HG03175 (cell line): ENCODE results near the gene SUSD3.

Experiments
- ATAC-seq: cut with Tn5 transposase; IDR thresholded peaks from one replicate; pipeline ENCODE4 v1.9.1; 2021; ENCODE audit warnings: mild to moderate bottlenecking, moderate library complexity; ENCODE audit not compliant: unreplicated experiment

The SUSD3 gene

DNA sequence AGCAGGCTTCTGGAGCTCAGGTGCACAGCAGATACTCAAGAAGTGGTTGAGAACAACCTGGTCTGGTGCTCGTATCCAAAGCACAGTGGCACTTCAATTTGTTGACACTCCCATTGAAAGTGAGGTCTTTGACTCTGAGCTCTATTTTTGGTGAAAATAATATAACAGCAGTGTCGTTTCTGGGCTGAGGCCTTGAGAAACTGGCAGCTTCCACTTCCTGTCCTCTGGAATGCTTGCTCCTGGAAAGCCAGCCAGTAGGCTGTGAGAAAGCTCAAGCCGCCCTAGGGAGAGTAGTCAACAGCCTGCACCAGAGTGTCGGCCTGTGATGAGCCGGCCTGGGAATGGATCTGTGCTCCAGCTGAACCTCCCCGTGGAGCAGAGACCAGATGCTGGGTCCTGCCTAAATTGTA is 6.8 kb upstream of the SUSD3 start:
- ATAC-seq: no peak

DNA sequence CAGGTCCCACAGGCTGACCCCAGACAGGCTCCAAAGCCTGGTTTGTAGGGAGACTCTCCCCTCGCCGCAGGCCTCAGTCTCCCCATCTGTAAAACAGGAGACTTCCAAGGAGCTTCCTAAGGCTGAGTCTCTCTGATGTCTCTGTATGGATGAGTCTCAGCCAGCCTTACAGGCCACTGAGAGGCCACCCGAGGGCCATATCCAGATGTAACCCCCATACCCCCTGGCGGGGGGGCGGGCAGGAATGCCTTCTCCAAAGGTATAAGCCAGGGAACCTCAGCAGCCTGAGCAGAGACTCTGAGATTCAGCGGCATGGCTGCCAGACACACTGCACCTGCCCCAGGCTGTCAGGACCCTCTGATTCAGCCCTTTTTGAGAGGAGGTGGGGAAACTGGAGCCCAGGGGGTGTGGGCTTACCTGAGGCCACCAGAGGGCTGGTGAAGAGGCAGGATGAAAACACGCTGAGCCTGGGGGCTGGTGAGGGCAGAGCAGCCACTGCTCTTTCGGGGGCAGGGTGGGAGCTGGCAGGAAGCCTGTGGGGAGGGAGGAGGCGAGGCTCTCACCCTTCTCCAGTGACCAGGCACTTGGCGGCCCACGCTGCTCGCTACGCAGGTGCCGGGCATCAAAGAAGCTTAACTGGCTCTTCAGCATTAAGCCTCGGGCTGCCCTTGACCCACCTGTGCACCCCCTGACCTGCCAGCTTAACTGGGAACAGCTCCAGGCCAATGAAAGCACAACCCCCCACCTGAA is 5.5 kb upstream of the SUSD3 start:
- ATAC-seq: no peak

DNA sequence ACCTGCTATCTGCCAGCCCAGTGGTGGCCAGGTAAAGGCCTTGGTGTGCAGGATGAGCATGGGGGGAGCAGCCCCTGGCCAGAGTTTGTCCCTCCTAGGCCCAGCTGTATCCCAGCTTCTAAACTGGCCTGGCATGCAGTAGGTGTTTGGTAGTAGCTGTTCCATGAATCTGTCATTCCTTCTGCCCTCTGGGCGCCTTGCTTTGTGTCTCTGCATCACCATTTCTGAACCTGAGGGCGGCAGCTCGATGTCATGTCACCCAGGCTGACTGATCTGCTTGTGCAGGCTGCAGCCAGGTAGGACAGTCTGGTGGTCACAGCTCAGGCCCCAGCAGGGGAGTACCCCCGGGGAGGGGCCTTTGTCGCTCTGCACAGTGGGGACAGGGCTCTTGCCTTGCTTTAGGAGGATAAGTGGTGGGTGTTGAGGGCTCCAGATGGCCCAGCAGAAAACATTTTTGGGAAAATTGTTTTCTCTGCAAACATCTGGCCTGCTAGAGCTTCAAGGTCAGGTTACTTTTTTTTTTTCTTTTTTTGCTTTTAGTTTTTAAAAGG is 4.6 kb upstream of the SUSD3 start:
- ATAC-seq: no peak

DNA sequence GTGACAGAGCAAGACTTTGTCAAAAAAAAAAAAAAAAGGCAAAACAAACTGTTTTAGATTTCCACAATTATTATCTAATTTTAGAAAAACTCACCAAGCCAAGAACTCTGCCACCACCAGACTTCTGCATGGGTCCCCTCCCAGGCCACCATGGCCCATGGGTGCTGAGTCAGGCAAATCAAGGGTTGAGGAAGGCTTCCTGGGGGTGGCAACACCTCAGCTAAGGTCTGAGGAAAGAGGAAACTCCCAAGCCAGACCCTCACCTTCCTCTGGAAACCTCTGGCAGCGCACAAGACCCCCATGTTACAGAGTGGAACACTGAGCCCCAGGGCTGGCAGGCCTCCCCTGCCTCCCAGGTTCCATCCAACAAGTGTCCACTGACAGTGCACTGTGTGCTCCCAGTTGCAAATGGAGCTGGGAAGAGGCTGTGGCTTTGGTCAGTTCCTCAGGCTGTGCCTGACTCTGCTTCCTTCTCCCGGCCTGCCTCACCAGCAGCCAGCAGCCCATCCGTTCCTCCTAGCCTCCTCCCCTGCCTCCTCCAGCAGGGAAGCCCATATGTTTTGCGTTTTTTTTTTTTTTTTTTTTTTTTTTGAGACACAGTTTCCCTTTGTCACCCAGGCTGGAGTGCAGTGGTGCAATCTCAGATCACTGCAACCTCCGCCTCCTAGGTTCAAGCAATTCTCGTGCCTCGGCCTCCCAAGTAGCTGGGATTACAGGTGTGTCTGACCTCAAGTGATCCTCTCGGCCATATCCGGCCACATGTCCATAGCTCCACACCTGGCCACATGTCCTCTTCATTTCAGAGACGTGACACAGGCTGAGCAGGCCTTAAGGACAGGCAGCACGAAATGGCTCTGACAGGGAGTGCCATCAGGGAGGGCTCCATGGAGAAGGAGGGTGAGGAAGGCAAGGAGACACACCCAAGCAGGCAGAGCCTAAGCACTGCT is 3.5 kb upstream of the SUSD3 start:
- no peak for ATAC-seq

DNA sequence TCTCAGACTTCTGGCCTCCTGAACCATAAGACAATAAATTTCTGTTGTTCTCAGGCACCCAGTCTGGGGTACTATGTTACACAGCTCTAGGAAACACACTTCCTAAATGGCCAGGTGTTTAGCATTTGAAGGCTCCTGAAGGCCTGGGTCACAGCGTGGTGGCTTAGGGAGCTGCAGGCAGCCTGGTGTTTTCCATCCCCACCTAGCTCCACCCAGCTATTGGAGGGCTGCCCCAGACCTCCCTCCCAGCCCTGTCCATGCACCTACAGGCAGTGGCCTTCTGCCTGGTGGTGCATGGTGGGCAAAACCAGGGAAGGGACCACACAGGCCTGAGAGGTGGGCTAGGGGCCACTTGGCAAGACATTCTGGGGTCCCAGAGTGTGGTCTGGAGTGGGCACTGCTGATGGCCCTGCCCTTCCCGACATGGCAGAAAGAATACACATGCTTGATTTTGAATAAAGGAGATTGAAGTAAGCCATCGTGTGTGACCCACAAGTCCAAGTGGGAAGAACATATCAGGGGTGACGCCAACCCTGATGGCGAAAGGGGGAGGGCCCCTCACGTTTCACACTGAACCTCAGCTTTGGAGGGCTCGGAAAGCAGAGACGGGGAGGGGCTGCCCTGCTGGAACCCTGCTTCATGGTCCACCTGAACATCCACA is 1.3 kb upstream of the SUSD3 start:
- no peak for ATAC-seq

DNA sequence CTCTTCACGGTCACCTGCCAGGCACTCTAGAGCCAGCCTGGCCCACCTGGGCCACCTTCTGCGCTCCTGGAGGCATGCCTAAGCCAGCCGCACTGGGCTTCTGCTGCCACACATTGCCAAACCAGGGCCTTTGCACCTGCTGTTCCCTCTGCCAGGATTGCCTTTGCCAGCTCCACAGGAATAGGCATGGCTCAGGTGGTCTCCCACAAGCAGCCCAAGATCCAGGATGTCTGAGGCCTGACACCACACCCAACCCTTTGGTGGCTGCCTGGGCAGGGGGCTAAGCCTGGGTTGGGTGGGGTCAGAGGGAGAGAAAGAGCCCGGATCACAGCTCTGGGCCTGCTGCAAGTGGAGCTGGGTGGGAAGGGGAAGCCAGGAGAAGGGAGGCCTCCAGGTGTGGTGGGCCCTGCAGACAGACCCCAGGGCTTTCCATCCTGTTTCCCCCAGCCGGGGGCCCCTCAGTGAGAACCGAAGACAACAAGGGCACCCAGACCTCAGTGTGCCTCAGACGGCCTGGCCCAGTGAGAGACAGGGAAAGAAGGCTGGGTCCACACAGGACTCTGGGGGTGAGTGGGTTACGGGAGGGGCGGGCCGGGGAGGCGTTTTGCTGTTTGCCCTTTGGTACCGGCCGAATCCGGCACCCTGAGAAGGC is 672 bp upstream of the SUSD3 start:
- peak; percentile 24 for ATAC-seq

DNA sequence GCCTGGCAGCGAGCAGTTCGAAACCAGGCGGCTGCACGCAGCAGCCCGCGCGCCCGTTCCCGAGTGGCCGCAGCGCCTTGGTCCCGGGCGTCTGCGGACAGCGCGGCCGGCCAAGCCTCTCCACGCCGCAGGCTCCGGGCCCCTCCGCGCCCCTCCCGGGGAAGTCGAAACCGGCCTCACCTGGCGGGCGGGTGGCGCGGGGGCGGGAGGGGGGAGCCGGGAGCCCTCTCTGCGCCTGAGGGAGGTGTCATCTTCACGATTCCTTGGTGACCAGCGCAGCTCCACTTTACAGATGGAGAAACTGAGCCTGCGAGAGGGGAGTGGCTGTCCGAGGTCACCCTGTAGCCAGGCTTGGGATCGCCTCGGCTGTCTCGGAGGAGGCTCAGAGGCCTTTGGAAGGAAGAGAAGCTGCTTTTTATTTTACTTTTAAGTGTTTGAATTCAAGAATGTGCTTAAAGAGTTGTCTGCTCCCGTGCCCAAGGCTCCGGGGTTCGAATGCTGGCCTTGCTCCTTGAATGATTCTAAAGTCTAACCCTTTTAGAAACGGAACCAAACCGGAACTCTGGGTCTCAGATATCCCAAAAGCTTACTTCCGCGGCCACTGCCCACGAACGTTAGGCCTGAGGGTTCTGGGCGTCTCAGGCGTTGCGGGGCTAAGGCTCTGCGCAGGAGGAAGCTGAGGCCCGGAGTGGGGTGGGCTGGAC is 662 bp downstream of the SUSD3 start:
- peak; percentile 15 for ATAC-seq

DNA sequence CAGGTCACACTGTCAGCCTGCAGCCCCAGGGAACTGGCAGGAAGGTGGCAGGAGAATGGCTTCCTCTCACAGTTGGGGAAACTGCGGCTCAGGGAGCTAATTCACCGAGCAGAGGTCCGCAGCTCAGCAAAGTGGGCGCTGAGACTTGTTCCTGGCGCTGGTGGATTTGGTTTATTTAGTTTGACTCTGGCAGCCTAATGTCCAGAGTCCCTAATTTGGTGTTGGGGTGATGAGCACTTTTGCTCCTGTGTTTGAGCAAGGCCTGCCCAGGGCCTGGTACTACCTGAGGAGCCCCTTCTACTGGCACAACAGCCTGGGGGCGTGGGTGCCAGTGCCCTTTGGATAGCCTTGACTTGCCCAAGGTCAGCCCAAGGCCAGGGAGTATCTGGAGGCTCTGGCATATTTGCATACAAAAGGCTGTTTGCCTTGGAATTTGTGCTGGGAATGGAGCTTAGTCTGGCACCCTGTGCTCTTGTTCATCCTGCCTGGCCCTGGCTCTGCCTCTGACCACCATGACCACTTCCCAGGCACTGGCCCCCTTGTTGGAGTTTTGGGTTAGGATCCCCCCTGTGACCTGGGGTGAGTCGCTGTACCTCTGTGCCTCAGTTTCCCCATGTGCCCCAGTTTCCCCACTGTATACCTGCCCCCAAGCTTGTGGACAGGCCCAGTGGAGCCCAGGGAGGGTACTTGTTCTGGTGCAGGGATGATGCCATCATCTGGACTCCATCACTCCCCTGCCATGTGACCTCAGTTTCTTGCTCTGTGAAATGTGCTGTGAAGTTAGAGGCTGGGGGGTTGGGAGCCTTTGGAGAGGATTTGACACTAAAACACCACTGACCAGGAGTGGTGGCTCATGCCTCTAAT is 1.4 kb downstream of the SUSD3 start:
- ATAC-seq: no peak

DNA sequence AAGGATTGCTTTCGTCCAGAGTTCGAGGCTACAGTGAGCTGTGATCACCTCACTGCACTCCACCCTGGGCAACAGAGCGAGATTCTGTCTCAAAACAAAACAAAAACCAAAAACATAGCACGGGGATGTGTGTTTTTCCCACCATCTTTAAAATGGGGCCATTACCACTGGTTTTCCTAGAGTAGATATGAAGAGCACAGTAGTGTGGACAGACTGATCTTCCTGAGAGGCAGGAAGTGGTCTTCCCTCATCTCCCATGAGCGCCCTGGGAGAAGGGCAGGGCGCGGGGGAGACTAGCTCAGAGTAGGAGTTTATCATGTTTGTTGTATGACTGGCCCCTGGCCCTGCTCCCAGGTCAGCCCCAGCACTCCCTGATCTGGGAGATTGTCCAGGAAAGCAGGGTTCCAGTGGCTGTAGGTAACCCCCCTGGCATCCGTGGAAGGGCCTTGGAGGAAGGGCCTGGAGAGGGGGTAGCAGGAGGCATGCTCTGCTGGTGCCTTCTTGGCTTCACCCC is 2.3 kb downstream of the SUSD3 start:
- ATAC-seq: no peak

DNA sequence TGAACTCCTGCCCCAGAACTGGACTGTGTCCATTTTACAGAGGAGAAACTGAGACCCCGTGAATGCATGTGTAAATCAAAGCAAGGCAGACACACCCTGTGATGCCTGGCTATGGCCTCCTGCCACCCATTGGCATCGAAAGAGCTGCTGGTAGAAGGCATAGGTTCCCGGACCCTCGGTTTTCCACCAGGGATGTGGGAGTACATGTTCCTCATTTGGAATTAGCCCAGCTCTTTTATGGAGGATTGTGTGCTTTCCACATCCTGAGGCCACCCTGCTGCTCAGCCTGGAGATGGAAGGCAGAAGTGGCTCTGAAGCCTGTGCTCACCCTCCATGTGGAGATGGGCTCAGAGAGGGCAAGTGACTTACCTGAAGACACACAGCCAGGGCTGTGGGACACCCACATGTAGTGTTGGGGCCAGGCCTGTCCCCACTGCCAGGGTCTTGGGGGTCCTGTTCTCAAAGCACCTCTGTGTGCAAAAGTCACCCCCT is 2.8 kb downstream of the SUSD3 start:
- no peak for ATAC-seq

DNA sequence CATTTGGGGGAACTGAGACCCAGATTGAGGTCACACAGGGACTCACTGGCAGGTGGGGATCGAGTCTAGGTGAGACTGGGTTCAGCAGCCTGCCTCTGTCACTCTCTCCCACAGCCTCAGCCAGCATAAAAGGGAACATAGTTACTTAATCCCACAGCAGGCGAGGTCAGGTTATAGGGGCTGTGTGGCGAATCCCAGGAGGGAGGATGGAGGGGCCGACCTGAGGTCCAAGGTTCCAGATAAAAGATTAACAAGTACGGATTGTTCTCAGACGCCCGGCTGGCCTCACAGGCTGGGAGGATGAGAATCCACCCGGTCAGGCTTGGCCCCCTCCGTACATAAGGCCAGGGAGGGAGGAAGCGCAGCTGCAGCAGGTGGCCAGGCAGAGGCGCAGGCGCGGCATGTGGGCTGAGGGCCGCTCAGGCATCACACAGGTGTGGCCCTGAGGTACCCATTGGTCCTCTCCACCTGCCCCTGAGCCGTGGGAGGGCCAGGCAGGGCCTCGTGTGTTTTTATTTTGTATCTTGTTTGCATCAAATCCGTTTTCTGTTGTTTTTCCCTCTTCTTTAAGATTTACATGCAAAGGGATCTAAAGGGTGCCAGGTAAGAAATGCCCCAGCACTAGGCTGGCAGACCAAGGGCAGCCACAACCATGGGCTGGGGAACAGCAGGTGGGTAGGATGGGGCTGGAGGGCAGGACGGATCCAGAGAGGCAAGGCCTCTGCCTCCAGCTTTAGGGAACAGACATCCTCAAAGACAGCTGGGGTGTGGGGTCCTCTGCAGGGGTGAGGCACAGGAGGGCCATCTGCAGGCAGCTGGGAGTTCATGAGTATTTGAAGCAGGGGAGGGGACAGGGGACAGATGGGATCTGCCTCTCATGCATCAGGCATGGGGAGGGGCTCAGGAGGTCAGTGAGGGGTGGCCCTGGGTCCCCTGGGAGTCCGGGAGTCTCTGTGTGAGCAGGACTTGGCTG is 3.6 kb downstream of the SUSD3 start:
- ATAC-seq: peak; percentile 32

DNA sequence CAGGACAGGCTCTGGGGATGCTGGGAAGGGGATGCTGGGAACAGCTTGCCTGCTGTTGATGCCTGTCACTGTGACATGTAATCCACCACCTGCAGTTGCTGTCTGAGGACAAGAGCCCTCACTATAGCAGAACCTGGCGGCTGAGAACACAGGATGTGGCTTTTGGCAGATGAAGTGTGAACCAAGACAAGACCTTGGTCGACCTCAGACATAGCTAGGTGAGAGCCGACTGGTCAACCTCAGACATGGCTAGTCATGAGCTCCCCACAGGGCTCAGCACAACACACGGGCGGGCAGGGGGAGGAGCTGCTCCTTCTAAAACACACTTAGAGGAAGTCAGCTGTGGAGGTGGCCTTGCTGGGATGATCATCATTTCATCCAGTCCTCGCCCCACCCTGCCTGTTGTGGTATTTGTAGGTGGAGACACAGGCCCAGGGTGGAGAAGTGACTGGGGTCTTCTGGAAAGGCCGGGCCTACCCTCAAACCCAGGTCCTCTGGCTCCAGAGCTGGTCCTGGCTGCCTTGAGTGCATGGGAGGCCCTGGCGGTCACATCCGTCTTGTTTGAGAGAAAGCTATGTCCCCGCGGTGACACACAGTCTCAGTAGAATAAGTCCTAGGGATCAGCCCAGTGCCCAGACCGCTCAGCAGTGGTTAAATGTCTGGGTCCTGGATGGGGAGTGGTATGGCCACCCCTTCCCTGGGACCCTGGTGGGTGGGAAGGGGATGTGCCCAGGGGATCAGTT is 6.1 kb downstream of the SUSD3 start:
- ATAC-seq: peak; percentile 91

DNA sequence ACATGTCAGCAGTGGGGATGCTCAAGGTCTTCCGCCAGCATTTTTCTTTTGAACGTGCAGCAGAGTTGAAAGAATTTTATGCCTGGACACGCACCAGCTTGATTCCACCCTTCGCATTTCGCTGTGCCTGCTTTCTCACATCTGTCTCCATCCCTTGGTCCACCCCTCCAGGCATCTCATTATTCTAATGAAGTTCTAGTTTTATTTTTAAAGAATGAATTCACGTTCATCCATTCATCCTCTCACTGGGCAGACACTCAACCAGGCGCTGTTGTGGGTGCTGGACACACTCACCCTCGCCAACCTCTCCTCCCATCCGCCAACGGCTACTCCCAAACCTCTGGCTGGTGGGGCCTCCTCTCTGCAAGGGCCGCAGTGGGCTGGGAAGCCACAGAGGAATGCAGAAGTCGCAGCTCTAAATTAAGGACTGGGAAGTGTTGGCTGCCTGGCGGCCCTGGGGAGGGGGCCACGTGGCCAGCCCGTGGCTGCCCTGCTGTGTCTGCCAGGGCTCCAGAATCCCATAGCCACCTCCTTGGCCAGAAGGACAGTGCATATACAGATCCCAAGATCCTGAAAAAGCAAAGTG is 6.7 kb downstream of the SUSD3 start:
- ATAC-seq: no peak

DNA sequence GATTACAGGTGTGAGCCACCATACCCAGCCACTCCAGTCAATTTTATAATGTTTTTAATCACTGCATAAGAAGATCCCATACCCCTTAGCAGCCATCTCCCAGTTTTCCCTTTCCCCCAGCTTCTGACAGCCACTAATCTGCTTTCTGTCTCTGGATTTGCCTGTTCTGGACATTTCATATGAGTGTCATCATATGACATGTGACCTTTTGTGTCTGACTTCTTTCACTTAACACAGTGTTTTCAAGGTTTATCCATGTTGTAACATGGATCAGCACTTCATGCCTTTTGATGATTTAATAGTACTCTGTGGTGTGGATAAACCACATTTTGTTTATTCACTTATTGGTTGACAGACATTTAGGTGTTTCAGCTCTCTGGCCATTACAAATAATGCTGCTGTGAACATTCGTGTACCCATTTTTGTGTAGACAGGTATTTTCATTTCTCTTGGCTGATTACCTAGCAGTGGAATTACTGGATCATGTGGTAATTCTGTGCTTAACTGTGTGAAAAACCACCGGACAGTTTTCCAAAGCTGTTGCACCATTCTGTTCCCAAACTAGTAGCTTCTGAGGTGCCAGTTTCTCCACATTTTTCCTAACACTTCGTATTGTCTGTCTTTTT is 8.6 kb downstream of the SUSD3 start:
- ATAC-seq: no peak

DNA sequence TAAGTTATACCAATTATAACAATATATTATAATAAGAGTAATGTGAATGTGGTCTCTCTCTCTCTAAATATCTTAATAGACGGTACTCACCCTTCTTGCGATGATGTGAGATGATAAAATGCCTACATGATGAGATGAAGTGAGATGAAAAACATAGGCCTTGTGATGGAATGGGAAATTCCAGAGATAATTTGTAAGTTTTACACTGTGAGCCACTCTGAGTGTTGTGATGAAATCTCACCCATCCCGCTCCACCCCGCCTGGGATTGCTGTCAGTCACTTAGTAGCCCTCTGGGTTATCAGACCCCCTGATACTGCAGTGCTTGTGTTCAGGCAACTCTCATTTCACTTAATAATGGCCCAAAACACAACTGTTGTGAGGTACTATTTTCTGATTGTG is 10.5 kb downstream of the SUSD3 start:
- ATAC-seq: no peak

DNA sequence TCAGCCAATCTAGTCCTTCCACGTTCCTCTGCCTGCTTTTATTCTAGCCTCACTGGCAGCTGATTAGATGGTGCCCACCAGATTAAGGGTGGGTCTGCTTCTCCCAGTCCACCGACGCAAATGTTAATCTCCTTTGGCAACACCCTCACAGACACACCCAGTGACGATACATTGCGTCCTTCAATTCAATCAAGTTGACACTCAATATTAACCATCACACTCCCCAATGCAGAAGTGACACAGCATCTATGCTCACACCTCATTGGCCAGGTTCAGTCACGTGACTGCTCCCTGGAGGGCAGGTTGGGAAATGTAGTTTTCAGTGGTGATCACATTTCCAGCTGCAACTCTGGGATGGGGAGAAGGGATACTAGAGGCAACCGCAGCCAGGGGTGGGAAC is 13.0 kb downstream of the SUSD3 start:
- ATAC-seq: no peak
